ENCODE results near the gene M1AP.

Gene M1AP

GRCh38 chr2:74584088-74584645, 64.0 kb downstream of the M1AP start:
- Histone ChIP-seq H3K9ac (ENCODE audit: low read length in 5 of 5) (no peak overlapping the region), H3K27ac (ENCODE audit: low read depth, low read length) (peak overlapping the region; percentile 43), H3K4me1 (ENCODE audit: control insufficient read depth in 5 of 5, insufficient read depth in 5 of 5, low read length in 5 of 5) (peaks cover 0 to 30% (median 20%) of the 10 kb centered on the region in 5 donors), H3K27me3 (ENCODE audit: control insufficient read depth in 5 of 5, insufficient read depth in 4 of 5, low read length in 5 of 5) (no peaks in the 10 kb centered on the region), H3K9me3 (ENCODE audit: control insufficient read depth in 5 of 5, low read length in 5 of 5) (no peaks in the 10 kb centered on the region), H3K4me3 (ENCODE audit: low read depth in 1 of 5, low read length in 5 of 5) (no peak overlapping the region), H3K36me3 (ENCODE audit: control insufficient read depth in 5 of 5, insufficient read depth in 5 of 5, low read length in 5 of 5) (no peaks in the 10 kb centered on the region)

- Histone ChIP-seq H3K9ac (ENCODE audit: low read length in 5 of 5) (no peak overlapping the region), H3K4me1 (ENCODE audit: control insufficient read depth in 5 of 5, insufficient read depth in 5 of 5, low read length in 5 of 5) (peaks cover 0 to 30% (median 20%) of the 10 kb centered on the region in 5 donors), H3K27me3 (ENCODE audit: control insufficient read depth in 5 of 5, insufficient read depth in 4 of 5, low read length in 5 of 5) (no peaks in the 10 kb centered on the region), H3K27ac (ENCODE audit: low read depth, low read length) (peak overlapping the region; percentile 43), H3K36me3 (ENCODE audit: control insufficient read depth in 5 of 5, insufficient read depth in 5 of 5, low read length in 5 of 5) (no peaks in the 10 kb centered on the region), H3K4me3 (ENCODE audit: low read depth in 1 of 5, low read length in 5 of 5) (no peak overlapping the region), H3K9me3 (ENCODE audit: control insufficient read depth in 5 of 5, low read length in 5 of 5) (no peaks in the 10 kb centered on the region)
Observed at GRCh38 chr2:74583504-74583903, 64.6 kb downstream of the M1AP start.

- H3K9me3 ChIP-seq (ENCODE audit: control insufficient read depth in 5 of 5, low read length in 5 of 5): no peaks in the 10 kb centered on the region
- H3K4me3 ChIP-seq (ENCODE audit: low read depth in 1 of 5, low read length in 5 of 5): no peak overlapping the region
- H3K36me3 ChIP-seq (ENCODE audit: control insufficient read depth in 5 of 5, insufficient read depth in 5 of 5, low read length in 5 of 5): no peaks in the 10 kb centered on the region
- no peaks in the 10 kb centered on the region for H3K27me3 ChIP-seq (ENCODE audit: control insufficient read depth in 5 of 5, insufficient read depth in 4 of 5, low read length in 5 of 5)
- H3K9ac ChIP-seq (ENCODE audit: low read length in 5 of 5): no peak overlapping the region
- H3K4me1 ChIP-seq (ENCODE audit: control insufficient read depth in 5 of 5, insufficient read depth in 5 of 5, low read length in 5 of 5): peaks cover 1 to 35% (median 29%) of the 10 kb centered on the region in 5 donors
- H3K27ac ChIP-seq (ENCODE audit: low read depth, low read length): no peak overlapping the region
Observed at GRCh38 chr2:74582184-74582583, 65.9 kb downstream of the M1AP start.

GRCh38 chr2:74581463-74581862, 66.7 kb downstream of the M1AP start:
- H3K9me3 ChIP-seq (ENCODE audit: control insufficient read depth in 5 of 5, low read length in 5 of 5): no peaks in the 10 kb centered on the region
- H3K27ac ChIP-seq (ENCODE audit: low read depth, low read length): no peak overlapping the region
- no peaks in the 10 kb centered on the region for H3K27me3 ChIP-seq (ENCODE audit: control insufficient read depth in 5 of 5, insufficient read depth in 4 of 5, low read length in 5 of 5)
- no peak overlapping the region for H3K9ac ChIP-seq (ENCODE audit: low read length in 5 of 5)
- H3K4me3 ChIP-seq (ENCODE audit: low read depth in 1 of 5, low read length in 5 of 5): no peak overlapping the region
- H3K4me1 ChIP-seq (ENCODE audit: control insufficient read depth in 5 of 5, insufficient read depth in 5 of 5, low read length in 5 of 5): peaks cover 2 to 41% (median 36%) of the 10 kb centered on the region in 5 donors
- H3K36me3 ChIP-seq (ENCODE audit: control insufficient read depth in 5 of 5, insufficient read depth in 5 of 5, low read length in 5 of 5): no peaks in the 10 kb centered on the region

- H3K9me3 ChIP-seq (ENCODE audit: control insufficient read depth in 5 of 5, low read length in 5 of 5): no peaks in the 10 kb centered on the region
- no peaks in the 10 kb centered on the region for H3K27me3 ChIP-seq (ENCODE audit: control insufficient read depth in 5 of 5, insufficient read depth in 4 of 5, low read length in 5 of 5)
- no peak overlapping the region for H3K4me3 ChIP-seq (ENCODE audit: low read depth in 1 of 5, low read length in 5 of 5)
- H3K27ac ChIP-seq (ENCODE audit: low read depth, low read length): no peak overlapping the region
- H3K4me1 ChIP-seq (ENCODE audit: control insufficient read depth in 5 of 5, insufficient read depth in 5 of 5, low read length in 5 of 5): peaks cover 2 to 46% (median 32%) of the 10 kb centered on the region in 5 donors
- H3K9ac ChIP-seq (ENCODE audit: low read length in 5 of 5): no peak overlapping the region
- no peaks in the 10 kb centered on the region for H3K36me3 ChIP-seq (ENCODE audit: control insufficient read depth in 5 of 5, insufficient read depth in 5 of 5, low read length in 5 of 5)
Observed at GRCh38 chr2:74578408-74578807, 69.7 kb downstream of the M1AP start.

GRCh38 chr2:74577448-74577847, 70.7 kb downstream of the M1AP start:
- peak overlapping the region; percentile 75 for H3K27ac ChIP-seq (ENCODE audit: low read depth, low read length)
- H3K9ac ChIP-seq (ENCODE audit: low read length in 5 of 5): no peak overlapping the region
- no peaks in the 10 kb centered on the region for H3K9me3 ChIP-seq (ENCODE audit: control insufficient read depth in 5 of 5, low read length in 5 of 5)
- no peaks in the 10 kb centered on the region for H3K27me3 ChIP-seq (ENCODE audit: control insufficient read depth in 5 of 5, insufficient read depth in 4 of 5, low read length in 5 of 5)
- H3K4me1 ChIP-seq (ENCODE audit: control insufficient read depth in 5 of 5, insufficient read depth in 5 of 5, low read length in 5 of 5): peaks cover 2 to 44% (median 30%) of the 10 kb centered on the region in 5 donors
- H3K4me3 ChIP-seq (ENCODE audit: low read depth in 1 of 5, low read length in 5 of 5): no peak overlapping the region
- H3K36me3 ChIP-seq (ENCODE audit: control insufficient read depth in 5 of 5, insufficient read depth in 5 of 5, low read length in 5 of 5): no peaks in the 10 kb centered on the region

GRCh38 chr2:74576863-74577229, 71.3 kb downstream of the M1AP start:
- no peak overlapping the region for H3K4me3 ChIP-seq (ENCODE audit: low read depth in 1 of 5, low read length in 5 of 5)
- peaks cover 2 to 44% (median 30%) of the 10 kb centered on the region in 5 donors for H3K4me1 ChIP-seq (ENCODE audit: control insufficient read depth in 5 of 5, insufficient read depth in 5 of 5, low read length in 5 of 5)

GRCh38 chr2:74576211-74576862, 71.8 kb downstream of the M1AP start:
- no peaks in the 10 kb centered on the region for H3K36me3 ChIP-seq (ENCODE audit: control insufficient read depth in 5 of 5, insufficient read depth in 5 of 5, low read length in 5 of 5)
- H3K27me3 ChIP-seq (ENCODE audit: control insufficient read depth in 5 of 5, insufficient read depth in 4 of 5, low read length in 5 of 5): no peaks in the 10 kb centered on the region
- no peaks in the 10 kb centered on the region for H3K9me3 ChIP-seq (ENCODE audit: control insufficient read depth in 5 of 5, low read length in 5 of 5)
- H3K9ac ChIP-seq (ENCODE audit: low read length in 5 of 5): no peak overlapping the region
- H3K4me3 ChIP-seq (ENCODE audit: low read depth in 1 of 5, low read length in 5 of 5): no peak overlapping the region
- peaks cover 2 to 44% (median 30%) of the 10 kb centered on the region in 5 donors for H3K4me1 ChIP-seq (ENCODE audit: control insufficient read depth in 5 of 5, insufficient read depth in 5 of 5, low read length in 5 of 5)
- H3K27ac ChIP-seq (ENCODE audit: low read depth, low read length): peak overlapping the region; percentile 75

More at GRCh38 chr2:74576863-74577229, 71.3 kb downstream of the M1AP start:
- Histone ChIP-seq H3K9ac (ENCODE audit: low read length in 5 of 5) (no peak overlapping the region), H3K27ac (ENCODE audit: low read depth, low read length) (peak overlapping the region; percentile 75), H3K36me3 (ENCODE audit: control insufficient read depth in 5 of 5, insufficient read depth in 5 of 5, low read length in 5 of 5) (no peaks in the 10 kb centered on the region), H3K27me3 (ENCODE audit: control insufficient read depth in 5 of 5, insufficient read depth in 4 of 5, low read length in 5 of 5) (no peaks in the 10 kb centered on the region), H3K9me3 (ENCODE audit: control insufficient read depth in 5 of 5, low read length in 5 of 5) (no peaks in the 10 kb centered on the region)

- Histone ChIP-seq H3K9ac (ENCODE audit: low read length in 5 of 5) (no peak overlapping the region), H3K27ac (ENCODE audit: low read depth, low read length) (no peak overlapping the region), H3K27me3 (ENCODE audit: control insufficient read depth in 5 of 5, insufficient read depth in 4 of 5, low read length in 5 of 5) (no peaks in the 10 kb centered on the region), H3K4me3 (ENCODE audit: low read depth in 1 of 5, low read length in 5 of 5) (no peak overlapping the region), H3K36me3 (ENCODE audit: control insufficient read depth in 5 of 5, insufficient read depth in 5 of 5, low read length in 5 of 5) (no peaks in the 10 kb centered on the region), H3K4me1 (ENCODE audit: control insufficient read depth in 5 of 5, insufficient read depth in 5 of 5, low read length in 5 of 5) (peaks cover 2 to 50% (median 30%) of the 10 kb centered on the region in 5 donors), H3K9me3 (ENCODE audit: control insufficient read depth in 5 of 5, low read length in 5 of 5) (no peaks in the 10 kb centered on the region)
Observed at GRCh38 chr2:74575320-74575719, 72.8 kb downstream of the M1AP start.

GRCh38 chr2:74573747-74574562, 74.2 kb downstream of the M1AP start:
- H3K4me1 ChIP-seq (ENCODE audit: control insufficient read depth in 5 of 5, insufficient read depth in 5 of 5, low read length in 5 of 5): peaks cover 2 to 50% (median 30%) of the 10 kb centered on the region in 5 donors
- no peaks in the 10 kb centered on the region for H3K36me3 ChIP-seq (ENCODE audit: control insufficient read depth in 5 of 5, insufficient read depth in 5 of 5, low read length in 5 of 5)
- H3K9me3 ChIP-seq (ENCODE audit: control insufficient read depth in 5 of 5, low read length in 5 of 5): no peaks in the 10 kb centered on the region
- no peaks in the 10 kb centered on the region for H3K27me3 ChIP-seq (ENCODE audit: control insufficient read depth in 5 of 5, insufficient read depth in 4 of 5, low read length in 5 of 5)
- no peak overlapping the region for H3K9ac ChIP-seq (ENCODE audit: low read length in 5 of 5)
- H3K4me3 ChIP-seq (ENCODE audit: low read depth in 1 of 5, low read length in 5 of 5): peak overlapping the region in 2 of 5 donors; percentile 0 to 6
- no peak overlapping the region for H3K27ac ChIP-seq (ENCODE audit: low read depth, low read length)

Data from subcutaneous abdominal adipose tissue (tissue), 5 donors.